NCI-H187 treated with DMSO at 0.1 percent for 48 hours (cell line): Measurements from ENCODE around the gene TAF11L2.
"Not testable (repeated sequence)": the region's sequence is repeated elsewhere in the genome, so short reads cannot be mapped to it uniquely, and the experiment has no call there.

Experiments used
- DNase-seq: peaks from one replicate; lab custom pipeline; 2025; lab: John Stamatoyannopoulos, UW

TAF11L2 gene

GRCh38 chr5:17497931-17498330, at the start of gene TAF11L2:
Gene TAF11L2 (plus strand): TSS chr5:17498231.
- not testable (repeated sequence) for DNase-seq

GRCh38 chr5:17448877-17449276, 49.2 kb upstream of the TAF11L2 start:
- DNase-seq = no peak

GRCh38 chr5:17452936-17453335, 45.1 kb upstream of the TAF11L2 start:
- no peak for DNase-seq

- DNase-seq = no peak
These were observed 42.1 kb upstream of the TAF11L2 start for GRCh38 chr5:17455942-17456341.

- DNase-seq = no peak
These were observed 36.2 kb upstream of the TAF11L2 start for GRCh38 chr5:17461793-17462192.

GRCh38 chr5:17463653-17464052, 34.4 kb upstream of the TAF11L2 start:
- no peak for DNase-seq

- DNase-seq = no peak
These were observed 28.0 kb upstream of the TAF11L2 start for GRCh38 chr5:17470064-17470463.

- not testable (repeated sequence) for DNase-seq
These were observed 23.0 kb upstream of the TAF11L2 start for GRCh38 chr5:17475064-17475463.

GRCh38 chr5:17477043-17477442, 21.0 kb upstream of the TAF11L2 start:
- DNase-seq = no peak

GRCh38 chr5:17477573-17478265, 20.3 kb upstream of the TAF11L2 start:
- no peak for DNase-seq

GRCh38 chr5:17481378-17481777, 16.7 kb upstream of the TAF11L2 start:
- DNase-seq = no peak

- no peak for DNase-seq
These were observed 15.2 kb upstream of the TAF11L2 start for GRCh38 chr5:17482790-17483189.

GRCh38 chr5:17486464-17487173, 11.4 kb upstream of the TAF11L2 start:
- not testable (repeated sequence) for DNase-seq

- no peak for DNase-seq
These were observed 10.9 kb upstream of the TAF11L2 start for GRCh38 chr5:17487174-17487512.

- DNase-seq = not testable (repeated sequence)
These were observed 6.8 kb upstream of the TAF11L2 start for GRCh38 chr5:17491257-17491656.

GRCh38 chr5:17492770-17493169, 5.3 kb upstream of the TAF11L2 start:
- no peak for DNase-seq

- no peak for DNase-seq
These were observed 585 bp upstream of the TAF11L2 start for GRCh38 chr5:17497446-17497845.

- no peak for DNase-seq
These were observed 13.8 kb downstream of the TAF11L2 start for GRCh38 chr5:17511775-17512325.

- not testable (repeated sequence) for DNase-seq
These were observed 19.5 kb downstream of the TAF11L2 start for GRCh38 chr5:17517526-17517925.

- DNase-seq = not testable (repeated sequence)
These were observed 20.0 kb downstream of the TAF11L2 start, which contains the start of gene TAF11L3 for GRCh38 chr5:17518067-17518466. Gene TAF11L3 (plus strand): TSS chr5:17518367.

GRCh38 chr5:17519508-17519907, 21.5 kb downstream of the TAF11L2 start:
- not testable (repeated sequence) for DNase-seq

- not testable (repeated sequence) for DNase-seq
These were observed 23.5 kb downstream of the TAF11L2 start, which contains the start of gene TAF11L4 for GRCh38 chr5:17521501-17521900. Gene TAF11L4 (plus strand): TSS chr5:17521801.

GRCh38 chr5:17524935-17525334, 26.9 kb downstream of the TAF11L2 start, which contains the start of gene TAF11L5:
Gene TAF11L5 (plus strand): TSS chr5:17525235.
- DNase-seq = not testable (repeated sequence)
